H9 (cell line): ENCODE results near the gene CADPS2. TPM values are rescaled to one million over a fixed set of nuclear protein-coding genes. Genes with fewer than 3 reads are reported as not detected.

Source experiments
- DNase-seq: peaks from one replicate; pipeline ENCODE4 v3.0.0-alpha.2; 2017
- H2AFZ ChIP-seq: one replicate; pipeline ENCODE4 v1.6.1; 2013; ENCODE audit warnings: mild to moderate bottlenecking, low read length, control low read depth, moderate library complexity
- H2AK5ac ChIP-seq: 2 replicates; pipeline ENCODE4 v1.6.1; 2013; ENCODE audit warnings: low read length, control low read depth, mixed read lengths; ENCODE audit not compliant: insufficient read length
- H2BK120ac ChIP-seq: one replicate; pipeline ENCODE4 v1.6.1; 2013; ENCODE audit warnings: low read depth, mild to moderate bottlenecking, low read length, control low read depth, inconsistent platforms; ENCODE audit not compliant: poor library complexity, severe bottlenecking
- H2BK12ac ChIP-seq: 2 replicates; pipeline ENCODE4 v1.6.1; 2013; ENCODE audit warnings: low read length, control low read depth, mixed read lengths, low read depth; ENCODE audit not compliant: insufficient read length
- H2BK15ac ChIP-seq: 2 replicates; pipeline ENCODE4 v1.6.1; 2013; ENCODE audit warnings: low read depth, low read length, control low read depth
- H2BK20ac ChIP-seq: one replicate; pipeline ENCODE4 v1.6.1; 2013; ENCODE audit warnings: low read depth, mild to moderate bottlenecking, low read length, control low read depth, inconsistent platforms; ENCODE audit not compliant: poor library complexity, severe bottlenecking
- H2BK5ac ChIP-seq: 2 replicates; pipeline ENCODE4 v1.6.1; 2013; ENCODE audit warnings: low read length, control low read depth, mixed read lengths; ENCODE audit not compliant: insufficient read length
- H3K14ac ChIP-seq: 2 replicates; pipeline ENCODE4 v1.6.1; 2013; ENCODE audit warnings: low read length, control low read depth; ENCODE audit not compliant: insufficient read depth
- H3K18ac ChIP-seq: 2 replicates; pipeline ENCODE4 v1.6.1; 2013; ENCODE audit warnings: low read depth, mild to moderate bottlenecking, mixed read lengths, low read length, control low read depth; ENCODE audit not compliant: insufficient read length
- H3K23ac ChIP-seq: 2 replicates; pipeline ENCODE4 v1.6.1; 2013; ENCODE audit warnings: low read length, control low read depth, mixed read lengths, low read depth; ENCODE audit not compliant: insufficient read length
- H3K23me2 ChIP-seq: 2 replicates; pipeline ENCODE4 v1.6.1; 2013; ENCODE audit warnings: low read depth, mild to moderate bottlenecking, mixed read lengths, low read length, control low read depth; ENCODE audit not compliant: insufficient read length, poor library complexity, severe bottlenecking
- H3K27ac ChIP-seq: 2 replicates; pipeline ENCODE4 v1.5.1; 2013; ENCODE audit warnings: low read length, control low read depth, mixed read lengths, low read depth; ENCODE audit not compliant: insufficient read length
- H3K27me3 ChIP-seq: 2 replicates; pipeline ENCODE4 v1.6.1; 2013; ENCODE audit warnings: low read length, control low read depth, inconsistent platforms; ENCODE audit not compliant: insufficient read depth
- H3K4ac ChIP-seq: 2 replicates; pipeline ENCODE4 v1.6.1; 2013; ENCODE audit warnings: low read depth, mild to moderate bottlenecking, control low read depth, inconsistent platforms, low read length, moderate library complexity
- H3K4me1 ChIP-seq: 2 replicates; pipeline ENCODE4 v1.6.1; 2013; ENCODE audit warnings: low read length, control low read depth, inconsistent platforms; ENCODE audit not compliant: insufficient read depth
- H3K4me2 ChIP-seq: 2 replicates; pipeline ENCODE4 v1.6.1; 2013; ENCODE audit warnings: low read length, control low read depth, mixed read lengths; ENCODE audit not compliant: insufficient read length, insufficient read depth
- H3K56ac ChIP-seq: 2 replicates; pipeline ENCODE4 v1.6.1; 2013; ENCODE audit warnings: low read depth, mild to moderate bottlenecking, mixed read lengths, low read length, control low read depth; ENCODE audit not compliant: insufficient read length
- H3K79me1 ChIP-seq: 2 replicates; pipeline ENCODE4 v1.6.1; 2013; ENCODE audit warnings: low read depth, mild to moderate bottlenecking, moderate library complexity, low read length, control low read depth, inconsistent platforms; ENCODE audit not compliant: insufficient read depth, poor library complexity, severe bottlenecking
- H3K79me2 ChIP-seq: 2 replicates; pipeline ENCODE4 v1.6.1; 2013; ENCODE audit warnings: low read length, control low read depth, inconsistent platforms; ENCODE audit not compliant: insufficient read depth
- H3K9ac ChIP-seq: 2 replicates; pipeline ENCODE4 v1.6.1; 2013; ENCODE audit warnings: low read length, control low read depth, mixed read lengths; ENCODE audit not compliant: insufficient read length; ENCODE audit errors: extremely low read depth
- H3K9me3 ChIP-seq: one replicate; pipeline ENCODE4 v1.6.1; 2013; ENCODE audit warnings: low read depth, low read length, inconsistent platforms; ENCODE audit not compliant: control insufficient read depth
- H3T11ph ChIP-seq: one replicate; pipeline ENCODE4 v1.6.1; 2013; ENCODE audit warnings: mild to moderate bottlenecking, low read length, control low read depth, inconsistent platforms
- H4K20me1 ChIP-seq: one replicate; pipeline ENCODE4 v1.6.1; 2013; ENCODE audit not compliant: control insufficient read depth, insufficient read length, insufficient read depth
- H4K5ac ChIP-seq: 2 replicates; pipeline ENCODE4 v1.6.1; 2013; ENCODE audit warnings: low read depth, mild to moderate bottlenecking, mixed read lengths, low read length, control low read depth; ENCODE audit not compliant: insufficient read length
- H4K8ac ChIP-seq: replicated peaks from 2 replicates; pipeline ENCODE4 v1.6.1; 2013; ENCODE audit warnings: low read length, control low read depth, mixed read lengths, low read depth; ENCODE audit not compliant: insufficient read length
- H4K91ac ChIP-seq: 2 replicates; pipeline ENCODE4 v1.6.1; 2013; ENCODE audit warnings: low read depth, mild to moderate bottlenecking, moderate library complexity, mixed read lengths, low read length, control low read depth; ENCODE audit not compliant: insufficient read length
- H3K27ac Mint-ChIP-seq, 3 experiments: 2 replicates in 2 of 3; 3 replicates in 1 of 3; pipeline ENCODE4 v1.8.0; 2020 to 2021; ENCODE audit warnings: mixed read lengths in 3 of 3, mild to moderate bottlenecking in 1 of 3, moderate library complexity in 1 of 3
- H3K27me3 Mint-ChIP-seq: 2 replicates; pipeline ENCODE4 v1.8.0; 2021; ENCODE audit warnings: low read depth, mild to moderate bottlenecking, moderate library complexity, mixed read lengths
- H3K36me3 Mint-ChIP-seq, 3 experiments: 2 replicates in 2 of 3; 3 replicates in 1 of 3; pipeline ENCODE4 v1.8.0; 2020 to 2021; ENCODE audit warnings: low read depth in 3 of 3, mixed read lengths in 3 of 3; ENCODE audit not compliant: insufficient read depth in 1 of 3
- H3K4me1 Mint-ChIP-seq, 2 experiments: 2 replicates each; pipeline ENCODE4 v1.8.0; 2020; ENCODE audit warnings: mixed read lengths in 2 of 2
- H3K4me3 Mint-ChIP-seq, 2 experiments: 2 replicates in 1 of 2; 3 replicates in 1 of 2; pipeline ENCODE4 v1.8.0; 2020 to 2021; ENCODE audit warnings: mild to moderate bottlenecking in 2 of 2, mixed read lengths in 2 of 2, moderate library complexity in 1 of 2
- H3K9me3 Mint-ChIP-seq, 2 experiments: 2 replicates in 1 of 2; 3 replicates in 1 of 2; pipeline ENCODE4 v1.8.0; 2020; ENCODE audit warnings: mild to moderate bottlenecking in 2 of 2, mixed read lengths in 2 of 2, moderate library complexity in 1 of 2
- WGBS: extraction: QIAGEN DNeasy Blood & Tissue Kit; methylation state at CpG from one replicate; pipeline ENCODE4 v1.1.7; 2013; ENCODE audit warnings: missing lambda C conversion rate, low lambda C conversion rate, mixed read lengths; ENCODE audit not compliant: insufficient read length; ENCODE audit errors: extremely low coverage; 5-methylcytosine and 5-hydroxymethylcytosine counted together
- total RNA-seq: library from RNA; stranded (reverse); gene quantifications from 2 replicates; pipeline ENCODE4 v1.2.1, GENCODE V29; 2021
- TF ChIP-seq, protein P1 (sequence below): fragments of 200-600 bp; sonication (generic); conservative IDR thresholded peaks from 3 replicates; pipeline ENCODE4 v1.8.0; 2021; ENCODE audit warnings: antibody characterized with exemption, mild to moderate bottlenecking

The CADPS2 gene
- total RNA-seq, 1 experiment from 2014 or later, result 7.1 TPM

DNA sequence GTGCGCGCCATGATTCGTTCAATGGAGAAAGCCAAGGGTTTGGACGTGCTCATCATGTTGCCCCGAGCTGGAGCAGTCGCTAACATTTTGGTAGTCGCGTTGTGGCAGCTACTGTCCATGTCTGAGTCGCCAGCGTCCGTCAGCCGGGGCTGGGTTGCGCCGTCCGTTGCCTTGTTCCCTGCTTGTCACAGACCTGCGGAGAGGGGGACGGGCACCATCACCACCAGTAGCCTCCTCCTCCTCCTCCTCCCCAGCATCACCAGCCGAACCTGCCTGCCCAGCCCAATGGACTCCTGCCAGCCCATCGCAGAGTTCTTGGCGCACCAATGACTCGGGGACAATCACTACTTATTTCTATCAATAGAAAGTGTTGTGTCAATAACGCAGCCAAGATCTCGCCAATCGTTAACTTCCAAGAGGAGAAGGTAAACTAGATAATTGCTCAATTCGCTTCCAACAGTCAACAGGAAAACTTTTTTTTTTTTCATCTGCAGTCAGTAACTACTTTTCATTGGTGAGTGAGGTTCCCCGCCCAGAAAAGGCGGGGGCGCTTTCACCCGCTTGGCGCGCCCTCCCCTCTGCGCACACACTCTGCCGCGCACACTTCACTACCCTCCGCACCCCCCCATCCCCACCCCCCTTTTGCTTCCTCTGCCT, 581.8 kb downstream of the CADPS2 start, which contains the start of gene FEZF1:
FEZF1 (minus strand) TSS at position 432 of the 657 bp plus-strand sequence; CDS start at position 119, 313 bp downstream.
- H3K79me2 ChIP-seq, result no peaks in the 10 kb centered on the region
- peaks cover 59 to 69% of the 10 kb centered on the region in 2 experiments for H3K4me1 Mint-ChIP-seq
- TF ChIP-seq, protein P1, sequence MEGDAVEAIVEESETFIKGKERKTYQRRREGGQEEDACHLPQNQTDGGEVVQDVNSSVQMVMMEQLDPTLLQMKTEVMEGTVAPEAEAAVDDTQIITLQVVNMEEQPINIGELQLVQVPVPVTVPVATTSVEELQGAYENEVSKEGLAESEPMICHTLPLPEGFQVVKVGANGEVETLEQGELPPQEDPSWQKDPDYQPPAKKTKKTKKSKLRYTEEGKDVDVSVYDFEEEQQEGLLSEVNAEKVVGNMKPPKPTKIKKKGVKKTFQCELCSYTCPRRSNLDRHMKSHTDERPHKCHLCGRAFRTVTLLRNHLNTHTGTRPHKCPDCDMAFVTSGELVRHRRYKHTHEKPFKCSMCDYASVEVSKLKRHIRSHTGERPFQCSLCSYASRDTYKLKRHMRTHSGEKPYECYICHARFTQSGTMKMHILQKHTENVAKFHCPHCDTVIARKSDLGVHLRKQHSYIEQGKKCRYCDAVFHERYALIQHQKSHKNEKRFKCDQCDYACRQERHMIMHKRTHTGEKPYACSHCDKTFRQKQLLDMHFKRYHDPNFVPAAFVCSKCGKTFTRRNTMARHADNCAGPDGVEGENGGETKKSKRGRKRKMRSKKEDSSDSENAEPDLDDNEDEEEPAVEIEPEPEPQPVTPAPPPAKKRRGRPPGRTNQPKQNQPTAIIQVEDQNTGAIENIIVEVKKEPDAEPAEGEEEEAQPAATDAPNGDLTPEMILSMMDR, result no peak
- no peak within 1 kb of the TSS; the same call in 1 of the 2 replicates for H3K14ac ChIP-seq
- no peak within 1 kb of the TSS for H2BK120ac ChIP-seq
- no peak within 1 kb of the TSS for H2BK15ac ChIP-seq
- H3K79me1 ChIP-seq, result no peaks in the 10 kb centered on the region
- peak within 1 kb of the TSS; percentile 5 for H3K9ac ChIP-seq
- H2AFZ ChIP-seq, result no peak within 1 kb of the TSS
- H3K23me2 ChIP-seq, result peaks cover 57% of the 10 kb centered on the region
- no peak within 1 kb of the TSS for H3T11ph ChIP-seq
- no peak within 1 kb of the TSS for H2BK20ac ChIP-seq
- peaks cover 36% of the 10 kb centered on the region; the same call in 1 of the 2 replicates for H3K27me3 ChIP-seq
- H3K4me2 ChIP-seq, result peak within 1 kb of the TSS; percentile 71
- H3K56ac ChIP-seq, result no peak within 1 kb of the TSS
- H3K18ac ChIP-seq, result no peak within 1 kb of the TSS
- H4K8ac ChIP-seq, result no peak within 1 kb of the TSS
- no peak within 1 kb of the TSS for H3K27ac ChIP-seq
- H3K4me3 Mint-ChIP-seq, result peak within 1 kb of the TSS; percentile 85 to 93
- peaks cover 100% of the 10 kb centered on the region for H3K27me3 Mint-ChIP-seq
- no peak within 1 kb of the TSS for H3K4ac ChIP-seq
- H4K91ac ChIP-seq, result no peak within 1 kb of the TSS
- no peaks in the 10 kb centered on the region for H4K20me1 ChIP-seq
- WGBS, result no CpG with 5 or more reads among the region's 35 CpGs
- H2BK5ac ChIP-seq, result no peak within 1 kb of the TSS
- DNase-seq, result peak; percentile 77
- no peak within 1 kb of the TSS for H2AK5ac ChIP-seq
- H3K9me3 Mint-ChIP-seq, result no peaks in the 10 kb centered on the region
- peak within 1 kb of the TSS in 2 of 3 experiments; percentile 96 to 98; a peak in 5 of 7 replicates for H3K27ac Mint-ChIP-seq
- H3K23ac ChIP-seq, result no peak within 1 kb of the TSS
- H3K4me1 ChIP-seq, result peaks cover 4% of the 10 kb centered on the region; the same call in 1 of the 2 replicates
- no peaks in the 10 kb centered on the region for H3K9me3 ChIP-seq
- H2BK12ac ChIP-seq, result no peak within 1 kb of the TSS
- peaks cover 19 to 78% (median 33%) of the 10 kb centered on the region in 3 experiments for H3K36me3 Mint-ChIP-seq
- no peak within 1 kb of the TSS for H4K5ac ChIP-seq
